CD14-positive monocyte (primary cell): ENCODE results near the gene DGKE. TPM values are rescaled to one million over a fixed set of nuclear protein-coding genes. Genes with fewer than 3 reads are reported as not detected.

Experiments
- DNase-seq, 3 donors: peaks; one replicate each; pipeline ENCODE4 v3.0.0-alpha.2; 2011 to 2022
- H2AFZ ChIP-seq: 2 replicates; pipeline ENCODE4 v1.6.0; 2012; ENCODE audit warnings: mild to moderate bottlenecking, low read depth, low read length, inconsistent platforms; ENCODE audit not compliant: insufficient read depth, poor library complexity, severe bottlenecking
- H3K27ac ChIP-seq, 2 donors: 1 replicate in 1 of 2; 2 replicates in 1 of 2; pipeline ENCODE4 v1.5.1; 2012 to 2013; ENCODE audit warnings: low read length in 2 of 2, control low read depth in 1 of 2, inconsistent platforms in 1 of 2, low read depth in 1 of 2, mild to moderate bottlenecking in 1 of 2
- H3K27me3 ChIP-seq, 2 donors: one replicate each; pipeline versions ENCODE4 v1.6.0 to v1.6.1; 2011 to 2013; ENCODE audit warnings: low read length in 2 of 2; ENCODE audit not compliant: control insufficient read depth in 2 of 2, insufficient read depth in 2 of 2
- H3K36me3 ChIP-seq, 2 donors: replicated peaks in 1 of 2; 1 replicate in 1 of 2; 2 replicates in 1 of 2; pipeline versions ENCODE4 v1.5.1 to v1.6.1; 2012 to 2013; ENCODE audit warnings: low read length in 2 of 2, control low read depth in 1 of 2, inconsistent platforms in 1 of 2, mild to moderate bottlenecking in 1 of 2; ENCODE audit not compliant: insufficient read depth in 2 of 2, control insufficient read depth in 1 of 2
- H3K4me1 ChIP-seq, 2 donors: 1 replicate in 1 of 2; 2 replicates in 1 of 2; pipeline versions ENCODE4 v1.5.1 to v1.6.1; 2012 to 2013; ENCODE audit warnings: low read length in 2 of 2, control low read depth in 1 of 2, inconsistent platforms in 1 of 2, mild to moderate bottlenecking in 1 of 2, moderate library complexity in 1 of 2; ENCODE audit not compliant: insufficient read depth in 2 of 2, control insufficient read depth in 1 of 2
- H3K4me2 ChIP-seq: replicated peaks from 2 replicates; pipeline ENCODE3; 2012; ENCODE audit warnings: low read length, moderate library complexity, mild to moderate bottlenecking; ENCODE audit not compliant: poor library complexity, severe bottlenecking; ENCODE audit errors: extremely low read depth
- H3K4me3 ChIP-seq, 3 experiments: fragments of 200-600 bp in 1 of 3; sonication (generic) in 1 of 3; replicated peaks in 1 of 3; 1 replicate in 2 of 3; 2 replicates in 1 of 3; pipeline ENCODE4 v1.5.1; 2011 to 2013; ENCODE audit warnings: low read length in 3 of 3, mild to moderate bottlenecking in 3 of 3, control low read depth in 2 of 3, low read depth in 2 of 3, inconsistent platforms in 1 of 3, moderate library complexity in 1 of 3
- H3K79me2 ChIP-seq: 2 replicates; pipeline ENCODE4 v1.6.0; 2012; ENCODE audit warnings: mild to moderate bottlenecking, control low read depth, inconsistent platforms, low read length, moderate library complexity; ENCODE audit not compliant: insufficient read depth
- H3K9ac ChIP-seq: 2 replicates; pipeline ENCODE4 v1.6.0; 2017; ENCODE audit warnings: low read length, mild to moderate bottlenecking; ENCODE audit not compliant: insufficient read depth, poor library complexity, severe bottlenecking
- H3K9me3 ChIP-seq, 2 donors: replicated peaks in 1 of 2; 1 replicate in 1 of 2; 2 replicates in 1 of 2; pipeline versions ENCODE4 v1.5.1 to v1.6.1; 2012 to 2013; ENCODE audit warnings: low read length in 2 of 2, control low read depth in 1 of 2; ENCODE audit not compliant: control insufficient read depth in 1 of 2, insufficient read depth in 1 of 2
- H4K20me1 ChIP-seq: 2 replicates; pipeline ENCODE4 v1.6.0; 2012; ENCODE audit warnings: mild to moderate bottlenecking, low read length, control low read depth, moderate library complexity; ENCODE audit not compliant: insufficient read depth
- H3K27ac Mint-ChIP-seq, 7 donors: one replicate each; pipeline ENCODE4 v1.8.0; 2020; ENCODE audit warnings: mild to moderate bottlenecking in 7 of 7, mixed read lengths in 7 of 7, moderate library complexity in 6 of 7, inconsistent platforms in 2 of 7
- H3K27me3 Mint-ChIP-seq, 3 donors: one replicate each; pipeline ENCODE4 v1.8.0; 2021 to 2022; ENCODE audit warnings: low read depth in 3 of 3, mild to moderate bottlenecking in 3 of 3, mixed read lengths in 3 of 3, moderate library complexity in 3 of 3, inconsistent platforms in 1 of 3
- H3K36me3 Mint-ChIP-seq, 2 donors: one replicate each; pipeline ENCODE4 v1.8.0; 2020; ENCODE audit warnings: mixed read lengths in 2 of 2, inconsistent platforms in 1 of 2, mild to moderate bottlenecking in 1 of 2
- H3K4me1 Mint-ChIP-seq: one replicate; pipeline ENCODE4 v1.8.0; 2020; ENCODE audit warnings: mild to moderate bottlenecking, mixed read lengths
- H3K4me3 Mint-ChIP-seq, 2 donors: one replicate each; pipeline ENCODE4 v1.8.0; 2020; ENCODE audit warnings: mild to moderate bottlenecking in 2 of 2, mixed read lengths in 2 of 2, moderate library complexity in 1 of 2
- H3K9me3 Mint-ChIP-seq, 7 donors: one replicate each; pipeline ENCODE4 v1.8.0; 2020 to 2022; ENCODE audit warnings: mixed read lengths in 7 of 7, mild to moderate bottlenecking in 6 of 7, moderate library complexity in 6 of 7, inconsistent platforms in 2 of 7
- CTCF ChIP-seq: fragments of 200-600 bp; IDR thresholded peaks from one replicate; pipeline ENCODE4 v1.8.0; 2022; ENCODE audit warnings: antibody characterized with exemption, mild to moderate bottlenecking
- WGBS: methylation state at CpG from one replicate; pipeline ENCODE4 v1.1.5; 2013; ENCODE audit warnings: missing lambda C conversion rate; ENCODE audit not compliant: insufficient coverage; 5-methylcytosine and 5-hydroxymethylcytosine counted together
- intact Hi-C, 2 donors: fragments of 100-400 bp; cut with micrococcal nuclease; formaldehyde crosslinking; loops; one replicate each; pipeline versions ENCODE4 v1.15.0 to v1.15.1; 2023
- polyA plus RNA-seq, 3 donors: library from polyadenylated mRNA; depleted of rRNA in 1 of 3; unstranded in 2 of 3; stranded (reverse) in 1 of 3; fragments of 300-500 nt in 2 of 3; fragments of >200 nt in 1 of 3; fragmentation: Illumina TruSeq in 2 of 3; gene quantifications; 1 replicate in 2 of 3; 2 replicates in 1 of 3; pipeline ENCODE4 v1.2.3, GENCODE V29; 2012 to 2021

The DGKE gene
- polyA plus RNA-seq, 3 donors, result 1.1 to 3.0 (median 1.5) TPM

DNA sequence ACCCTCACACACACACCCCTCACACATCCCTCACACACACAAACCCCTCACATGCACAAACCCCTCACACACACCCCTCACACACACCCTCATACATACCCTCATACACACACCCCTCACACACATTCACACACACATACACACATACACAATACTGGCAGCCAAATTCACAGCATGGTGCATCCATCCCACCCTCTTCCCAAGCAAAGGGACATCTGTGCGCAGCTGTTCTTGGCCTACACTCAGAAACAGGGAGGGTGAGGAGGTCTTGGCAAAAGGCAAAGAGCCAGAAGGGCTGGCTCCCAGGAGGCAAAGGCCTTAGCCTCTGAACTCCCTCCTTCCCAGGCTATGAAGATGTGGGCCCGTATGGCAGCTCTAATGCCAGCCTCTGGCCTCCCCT, 23.6 kb upstream of the DGKE start:
- Histone ChIP-seq H3K9me3 (no peaks in the 10 kb centered on the region), H3K4me2 (no peak overlapping the region), H3K79me2 (no peaks in the 10 kb centered on the region), H3K36me3 (no peaks in the 10 kb centered on the region), H3K27ac (no peak overlapping the region), H3K4me1 (peaks cover 6 to 7% of the 10 kb centered on the region in 2 donors), H3K27me3 (no peaks in the 10 kb centered on the region), H3K4me3 (no peak overlapping the region), H2AFZ (no peak overlapping the region), H4K20me1 (no peaks in the 10 kb centered on the region), H3K9ac (no peak overlapping the region)
- no peak for TF ChIP-seq CTCF
- Mint-ChIP-seq H3K4me3 (no peak overlapping the region), H3K27me3 (peaks cover 0 to 3% (median 0%) of the 10 kb centered on the region in 3 donors), H3K4me1 (peaks cover 10% of the 10 kb centered on the region), H3K9me3 (no peaks in the 10 kb centered on the region), H3K27ac (no peak overlapping the region), H3K36me3 (no peaks in the 10 kb centered on the region)
- intact Hi-C loops, result no loop called here
- DNase-seq, result no peak
- WGBS, result 100% methylated on average over 1 of the region's 2 CpGs

DNA sequence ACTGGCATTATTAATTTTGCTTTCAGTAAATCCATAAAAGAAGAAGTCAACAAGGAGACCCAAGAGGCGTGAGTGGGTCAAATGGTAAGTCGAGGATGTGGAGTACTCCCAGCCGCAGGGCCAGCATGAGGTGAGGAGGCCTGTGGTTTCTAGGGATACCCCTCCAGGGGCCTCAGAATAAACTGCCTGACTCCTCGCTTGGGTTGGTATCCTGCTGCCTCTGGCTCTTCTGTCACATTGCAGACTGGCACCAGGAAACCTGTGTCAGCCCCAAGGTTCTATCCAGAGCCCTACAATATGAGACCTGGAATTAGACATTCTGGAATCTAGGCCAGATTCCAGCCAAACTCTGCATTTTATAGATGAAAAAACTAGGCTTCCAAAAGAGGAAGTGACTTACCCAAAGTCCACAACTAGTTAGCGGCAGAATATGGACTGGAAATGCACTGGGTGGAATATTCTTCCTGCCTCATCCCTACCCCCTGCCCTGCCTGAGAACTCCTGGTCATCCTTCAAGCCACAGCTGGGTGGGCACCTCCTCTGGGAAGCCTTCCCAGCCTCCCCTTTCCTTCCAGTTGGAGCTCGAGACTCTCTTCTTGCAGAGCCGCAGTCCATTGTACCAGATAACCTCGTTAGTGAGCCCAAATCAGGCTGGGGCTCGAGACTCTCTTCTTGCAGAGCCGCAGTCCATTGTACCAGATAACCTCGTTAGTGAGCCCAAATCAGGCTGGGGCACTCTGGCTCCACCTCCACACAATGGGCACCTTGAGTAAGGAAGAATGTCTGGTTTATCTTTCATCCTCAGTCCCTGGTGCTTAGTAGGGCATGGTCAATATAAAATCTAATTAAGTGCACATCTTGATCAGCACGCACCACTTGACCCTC, 22.8 kb upstream of the DGKE start:
- Histone ChIP-seq H3K9me3 (no peaks in the 10 kb centered on the region), H3K9ac (no peak overlapping the region), H3K27ac (no peak overlapping the region), H4K20me1 (no peaks in the 10 kb centered on the region), H2AFZ (no peak overlapping the region), H3K36me3 (no peaks in the 10 kb centered on the region), H3K4me1 (peaks cover 6 to 7% of the 10 kb centered on the region in 2 donors), H3K79me2 (no peaks in the 10 kb centered on the region), H3K4me2 (no peak overlapping the region), H3K4me3 (no peak overlapping the region), H3K27me3 (no peaks in the 10 kb centered on the region)
- peaks cover 10% of the 10 kb centered on the region for H3K4me1 Mint-ChIP-seq
- intact Hi-C loops, result no loop called here
- H3K36me3 Mint-ChIP-seq, result no peaks in the 10 kb centered on the region
- DNase-seq, result no peak
- H3K4me3 Mint-ChIP-seq, result no peak overlapping the region
- 79% methylated on average over 10 of the region's 12 CpGs for WGBS
- TF ChIP-seq CTCF, result no peak
- peak overlapping the region in 1 of 7 donors; percentile 38 for H3K27ac Mint-ChIP-seq
- H3K9me3 Mint-ChIP-seq, result no peaks in the 10 kb centered on the region
- H3K27me3 Mint-ChIP-seq, result peaks cover 0 to 3% (median 0%) of the 10 kb centered on the region in 3 donors
